Skeletal muscle tissue (tissue), 4 donors: ENCODE measurements around the gene MPZL1. TPM values are rescaled to one million over a fixed set of nuclear protein-coding genes. Genes with fewer than 3 reads are reported as not detected.

Experiments used
- H3K27ac ChIP-seq: one replicate; pipeline ENCODE4 v1.7.0; 2013; ENCODE audit warnings: mild to moderate bottlenecking, low read depth, low read length, inconsistent platforms
- H3K27me3 ChIP-seq, 3 donors: one replicate each; pipeline ENCODE4 v1.7.0; 2013; ENCODE audit warnings: low read length in 3 of 3; ENCODE audit not compliant: control insufficient read depth in 3 of 3, insufficient read depth in 3 of 3
- H3K36me3 ChIP-seq, 3 donors: one replicate each; pipeline ENCODE4 v1.7.0; 2013; ENCODE audit warnings: low read length in 3 of 3; ENCODE audit not compliant: control insufficient read depth in 3 of 3, insufficient read depth in 3 of 3
- H3K4me1 ChIP-seq, 3 donors: one replicate each; pipeline ENCODE4 v1.7.0; 2013; ENCODE audit warnings: low read length in 3 of 3, mild to moderate bottlenecking in 3 of 3; ENCODE audit not compliant: control insufficient read depth in 3 of 3, insufficient read depth in 3 of 3
- H3K4me3 ChIP-seq, 3 donors: one replicate each; pipeline ENCODE4 v1.7.0; 2013; ENCODE audit warnings: low read length in 3 of 3
- H3K9ac ChIP-seq, 3 donors: one replicate each; pipeline ENCODE4 v1.7.0; 2013; ENCODE audit warnings: low read length in 3 of 3, mild to moderate bottlenecking in 3 of 3, moderate library complexity in 2 of 3, low read depth in 1 of 3
- H3K9me3 ChIP-seq, 3 donors: one replicate each; pipeline ENCODE4 v1.7.0; 2013; ENCODE audit warnings: low read length in 3 of 3; ENCODE audit not compliant: control insufficient read depth in 3 of 3
- total RNA-seq: library from RNA; depleted of rRNA; stranded (reverse); fragments of >200 nt; gene quantifications from one replicate; pipeline ENCODE4 v1.2.3, GENCODE V29; 2014
- donor health status: Osteomylitis.

Gene MPZL1
- total RNA-seq, 1 donor from 2014 or later: 41.8 TPM

- no peaks in the 10 kb centered on the region for H3K9me3 ChIP-seq
- peak overlapping the region; percentile 12 for H3K27ac ChIP-seq
- H3K4me1 ChIP-seq: peaks cover 28 to 40% (median 35%) of the 10 kb centered on the region in 3 donors
- no peak overlapping the region for H3K4me3 ChIP-seq
- H3K9ac ChIP-seq: no peak overlapping the region
- no peaks in the 10 kb centered on the region for H3K27me3 ChIP-seq
- peaks cover 32 to 54% (median 53%) of the 10 kb centered on the region in 3 donors for H3K36me3 ChIP-seq
Observed at GRCh38 chr1:167693425-167694045, 28.2 kb upstream of the MPZL1 start.

GRCh38 chr1:167694691-167695090 is 27.1 kb upstream of the MPZL1 start:
- peaks cover 29 to 60% (median 53%) of the 10 kb centered on the region in 3 donors for H3K36me3 ChIP-seq
- H3K9ac ChIP-seq: no peak overlapping the region
- H3K4me3 ChIP-seq: no peak overlapping the region
- no peak overlapping the region for H3K27ac ChIP-seq
- peaks cover 28 to 39% (median 32%) of the 10 kb centered on the region in 3 donors for H3K4me1 ChIP-seq
- H3K9me3 ChIP-seq: no peaks in the 10 kb centered on the region
- no peaks in the 10 kb centered on the region for H3K27me3 ChIP-seq

- Histone ChIP-seq H3K4me3 (no peak overlapping the region), H3K9me3 (no peaks in the 10 kb centered on the region), H3K27ac (no peak overlapping the region), H3K4me1 (peaks cover 28 to 39% (median 32%) of the 10 kb centered on the region in 3 donors), H3K27me3 (no peaks in the 10 kb centered on the region), H3K9ac (no peak overlapping the region), H3K36me3 (peaks cover 29 to 56% (median 49%) of the 10 kb centered on the region in 3 donors)
Observed at GRCh38 chr1:167695147-167695546, 26.6 kb upstream of the MPZL1 start.

GRCh38 chr1:167695756-167696561 is 25.8 kb upstream of the MPZL1 start:
- H3K4me1 ChIP-seq: peaks cover 28 to 39% (median 32%) of the 10 kb centered on the region in 3 donors
- no peak overlapping the region for H3K27ac ChIP-seq
- H3K27me3 ChIP-seq: no peaks in the 10 kb centered on the region
- H3K9me3 ChIP-seq: no peaks in the 10 kb centered on the region
- H3K9ac ChIP-seq: no peak overlapping the region
- H3K36me3 ChIP-seq: peaks cover 26 to 53% (median 41%) of the 10 kb centered on the region in 3 donors
- H3K4me3 ChIP-seq: no peak overlapping the region

- H3K4me1 ChIP-seq: peaks cover 24 to 34% (median 26%) of the 10 kb centered on the region in 3 donors
- no peaks in the 10 kb centered on the region for H3K9me3 ChIP-seq
- H3K27ac ChIP-seq: peak overlapping the region; percentile 59
- H3K36me3 ChIP-seq: peaks cover 26 to 49% (median 35%) of the 10 kb centered on the region in 3 donors
- peak overlapping the region in 1 of 3 donors; percentile 22 for H3K4me3 ChIP-seq
- peak overlapping the region in 1 of 3 donors; percentile 75 for H3K9ac ChIP-seq
- no peaks in the 10 kb centered on the region for H3K27me3 ChIP-seq
Observed at GRCh38 chr1:167697667-167698141, 24.1 kb upstream of the MPZL1 start.

- H3K9me3 ChIP-seq: no peaks in the 10 kb centered on the region
- no peaks in the 10 kb centered on the region for H3K27me3 ChIP-seq
- peaks cover 28 to 45% (median 29%) of the 10 kb centered on the region in 3 donors for H3K36me3 ChIP-seq
- peak overlapping the region in 1 of 3 donors; percentile 73 for H3K9ac ChIP-seq
- peak overlapping the region in 1 of 3 donors; percentile 13 for H3K4me3 ChIP-seq
- H3K4me1 ChIP-seq: peaks cover 18 to 29% (median 23%) of the 10 kb centered on the region in 3 donors
- peak overlapping the region; percentile 59 for H3K27ac ChIP-seq
Observed at GRCh38 chr1:167698313-167698712, 23.5 kb upstream of the MPZL1 start.

- Histone ChIP-seq H3K9me3 (no peaks in the 10 kb centered on the region), H3K4me1 (peaks cover 15 to 16% (median 16%) of the 10 kb centered on the region in 3 donors), H3K27me3 (no peaks in the 10 kb centered on the region), H3K27ac (no peak overlapping the region), H3K36me3 (peaks cover 14 to 45% (median 36%) of the 10 kb centered on the region in 3 donors), H3K4me3 (no peak overlapping the region), H3K9ac (no peak overlapping the region)
Observed at GRCh38 chr1:167701510-167701909, 20.3 kb upstream of the MPZL1 start.

- no peaks in the 10 kb centered on the region for H3K27me3 ChIP-seq
- H3K36me3 ChIP-seq: peaks cover 9 to 36% (median 32%) of the 10 kb centered on the region in 3 donors
- no peak overlapping the region for H3K9ac ChIP-seq
- H3K27ac ChIP-seq: no peak overlapping the region
- peaks cover 0 to 3% (median under 1%) of the 10 kb centered on the region in 3 donors for H3K4me1 ChIP-seq
- H3K9me3 ChIP-seq: no peaks in the 10 kb centered on the region
- no peak overlapping the region for H3K4me3 ChIP-seq
Observed at GRCh38 chr1:167703557-167703956, 18.2 kb upstream of the MPZL1 start.

GRCh38 chr1:167704715-167705114 is 17.1 kb upstream of the MPZL1 start:
- Histone ChIP-seq H3K27me3 (no peaks in the 10 kb centered on the region), H3K27ac (no peak overlapping the region), H3K9me3 (no peaks in the 10 kb centered on the region), H3K36me3 (peaks cover 9 to 30% (median 25%) of the 10 kb centered on the region in 3 donors), H3K4me3 (no peak overlapping the region), H3K4me1 (peaks cover 0 to 3% (median 0%) of the 10 kb centered on the region in 3 donors), H3K9ac (no peak overlapping the region)

- Histone ChIP-seq H3K9ac (no peak overlapping the region), H3K36me3 (peaks cover 9 to 29% (median 25%) of the 10 kb centered on the region in 3 donors), H3K4me3 (no peak overlapping the region), H3K27me3 (no peaks in the 10 kb centered on the region), H3K27ac (no peak overlapping the region), H3K9me3 (no peaks in the 10 kb centered on the region), H3K4me1 (peaks cover 0 to 3% (median 0%) of the 10 kb centered on the region in 3 donors)
Observed at GRCh38 chr1:167705250-167705649, 16.5 kb upstream of the MPZL1 start.
